GM18526 (cell line): ENCODE measurements around the gene ZNF473.

Experiments used
- POLR2A ChIP-seq: IDR thresholded peaks from 3 replicates; pipeline ENCODE4 v1.6.1; 2011; ENCODE audit not compliant: insufficient read length; ENCODE audit errors: extremely low read depth

The ZNF473 gene

DNA sequence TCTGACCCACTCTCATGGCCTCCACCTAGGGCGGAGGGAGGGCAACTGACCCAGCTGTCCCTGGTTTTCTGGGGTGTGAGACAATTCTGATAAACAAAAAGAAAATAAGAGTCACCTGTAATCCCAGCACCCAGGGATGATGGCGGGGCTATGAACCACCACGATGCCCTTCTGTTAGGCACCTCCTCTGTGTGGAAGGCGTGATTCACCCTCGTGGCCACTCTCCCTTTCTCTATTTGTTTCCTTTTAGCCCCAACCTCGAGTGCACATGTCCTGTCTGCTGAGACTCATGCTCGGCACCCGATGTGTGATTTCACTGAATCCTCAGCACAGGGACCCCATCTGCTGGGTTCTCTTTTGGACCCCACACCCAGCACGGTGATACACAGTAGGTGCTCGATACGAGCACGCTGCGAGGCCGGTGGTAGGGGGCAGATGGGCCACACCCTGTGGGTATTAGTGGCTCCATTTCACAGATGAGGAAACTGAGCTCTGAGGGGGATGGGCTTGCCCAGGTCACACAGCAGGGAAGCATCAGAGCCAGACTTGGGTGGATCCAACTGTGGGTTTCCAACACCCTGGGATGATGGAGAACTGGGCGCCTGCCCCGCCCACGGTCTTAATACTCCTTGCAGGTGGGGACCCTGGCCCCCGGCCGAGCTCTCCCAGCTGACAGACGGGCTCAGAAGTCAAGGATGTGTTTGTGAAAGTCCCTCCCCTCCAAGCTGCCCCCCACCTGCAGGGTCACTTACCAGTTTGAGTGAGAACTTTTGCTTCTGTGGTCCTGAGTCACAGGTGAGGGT is 25.6 kb upstream of the ZNF473 start:
- TF ChIP-seq POLR2A = no peak

DNA sequence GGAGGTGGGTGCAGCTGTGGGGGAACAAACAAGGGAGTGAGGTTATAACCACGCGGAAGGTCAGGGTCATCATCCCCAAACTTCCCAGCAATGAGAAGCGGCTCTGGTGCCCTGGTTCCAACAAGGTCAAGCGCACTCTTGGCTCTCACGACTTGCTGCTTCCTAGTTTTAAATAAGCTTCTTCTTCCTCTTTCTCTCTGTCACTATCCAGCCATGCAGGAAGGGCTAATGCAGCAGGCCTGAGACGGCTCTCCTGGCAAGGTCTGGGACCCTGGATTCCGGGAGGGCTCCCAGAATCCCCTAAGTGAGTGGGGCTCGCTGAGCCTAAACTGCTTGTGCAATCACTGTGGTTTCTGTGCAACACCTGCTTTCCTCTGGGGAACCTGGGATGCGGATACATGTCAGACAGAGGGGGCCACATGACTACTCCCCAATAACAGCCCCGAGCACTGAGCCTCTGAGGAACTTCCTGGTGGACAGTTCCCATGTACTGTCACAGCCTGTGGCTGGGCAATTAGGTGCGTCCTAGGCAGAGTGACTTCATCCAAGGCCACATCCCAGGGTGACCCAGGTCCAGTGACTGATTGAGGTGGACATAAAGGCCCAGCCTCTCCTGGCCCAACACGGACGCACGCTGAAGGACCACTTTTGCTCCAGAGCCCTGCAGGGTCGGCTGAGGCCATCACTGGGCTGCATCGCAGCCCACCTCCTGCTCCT is 24.8 kb upstream of the ZNF473 start:
- no peak for TF ChIP-seq POLR2A

DNA sequence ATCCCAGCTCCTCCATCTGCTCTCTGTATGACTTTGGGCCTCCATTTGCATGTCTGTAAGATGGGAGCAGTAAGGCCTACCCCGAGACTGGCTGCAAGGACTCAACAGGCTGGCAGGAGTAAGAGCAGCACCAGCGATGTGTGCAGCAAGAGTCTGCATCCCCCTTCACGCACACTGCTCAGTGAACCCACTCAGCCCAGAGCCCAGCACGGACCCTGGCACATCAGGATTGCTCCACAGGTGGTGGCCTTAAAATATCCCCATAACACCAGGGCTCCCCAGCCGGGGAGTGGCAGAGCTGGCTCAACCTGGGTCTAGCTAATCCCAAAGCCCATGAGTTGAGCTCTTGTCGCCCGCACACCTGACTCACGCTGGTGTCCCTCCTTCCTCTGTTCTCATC is 24.0 kb upstream of the ZNF473 start:
- no peak for TF ChIP-seq POLR2A

DNA sequence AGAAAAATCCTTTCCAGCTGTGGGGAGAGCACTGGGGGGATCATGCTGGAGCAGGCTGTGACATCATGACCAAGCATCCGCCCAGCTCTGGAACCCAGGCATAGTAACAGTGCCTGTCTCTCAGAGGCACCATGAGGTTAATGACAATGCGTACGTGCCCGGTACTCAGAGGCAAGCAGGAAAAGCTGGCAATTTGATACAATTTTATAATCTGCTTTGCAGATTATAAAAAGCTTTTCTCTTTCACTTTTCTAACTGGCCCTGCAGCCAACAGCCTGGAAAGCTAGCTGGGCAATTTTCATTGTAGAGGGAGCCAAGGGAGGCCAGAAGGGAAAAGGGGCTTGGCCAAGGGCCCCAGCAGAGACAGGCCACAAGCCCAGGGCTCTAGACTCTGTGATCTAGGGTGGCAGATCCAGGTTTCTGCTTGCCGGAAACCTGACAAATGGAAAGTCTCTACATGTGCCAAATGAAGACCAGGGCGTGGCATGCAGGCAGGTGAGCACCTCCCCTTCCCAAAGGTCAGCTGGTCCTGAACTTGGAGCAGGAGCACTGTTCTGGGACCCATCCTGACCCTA is 23.3 kb upstream of the ZNF473 start:
- TF ChIP-seq POLR2A = no peak

DNA sequence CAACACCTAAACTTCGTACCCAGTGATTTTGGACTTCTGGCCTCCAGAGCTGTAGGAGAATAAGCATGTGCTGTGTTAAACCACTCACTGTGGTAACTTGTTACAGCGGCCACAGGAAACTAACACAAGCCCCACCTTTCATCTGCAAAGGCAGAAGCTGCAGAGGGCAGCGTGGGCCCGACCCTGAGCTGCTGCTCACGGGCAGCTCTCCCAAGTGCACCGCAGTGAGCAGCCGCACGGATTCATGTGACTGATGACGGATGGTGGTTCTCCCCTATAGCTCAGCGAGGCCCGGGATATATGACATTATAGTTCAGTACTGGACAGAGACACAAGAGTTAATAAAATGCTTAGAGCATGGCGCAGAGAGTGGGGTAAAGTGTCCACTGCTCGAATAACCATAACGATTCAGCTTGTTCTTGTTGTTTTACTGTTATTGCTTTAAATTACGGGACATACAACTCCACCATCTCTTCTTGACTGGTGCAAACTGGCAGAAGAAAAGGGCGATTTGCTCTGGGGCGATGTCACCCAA is 22.5 kb upstream of the ZNF473 start:
- TF ChIP-seq POLR2A = no peak

DNA sequence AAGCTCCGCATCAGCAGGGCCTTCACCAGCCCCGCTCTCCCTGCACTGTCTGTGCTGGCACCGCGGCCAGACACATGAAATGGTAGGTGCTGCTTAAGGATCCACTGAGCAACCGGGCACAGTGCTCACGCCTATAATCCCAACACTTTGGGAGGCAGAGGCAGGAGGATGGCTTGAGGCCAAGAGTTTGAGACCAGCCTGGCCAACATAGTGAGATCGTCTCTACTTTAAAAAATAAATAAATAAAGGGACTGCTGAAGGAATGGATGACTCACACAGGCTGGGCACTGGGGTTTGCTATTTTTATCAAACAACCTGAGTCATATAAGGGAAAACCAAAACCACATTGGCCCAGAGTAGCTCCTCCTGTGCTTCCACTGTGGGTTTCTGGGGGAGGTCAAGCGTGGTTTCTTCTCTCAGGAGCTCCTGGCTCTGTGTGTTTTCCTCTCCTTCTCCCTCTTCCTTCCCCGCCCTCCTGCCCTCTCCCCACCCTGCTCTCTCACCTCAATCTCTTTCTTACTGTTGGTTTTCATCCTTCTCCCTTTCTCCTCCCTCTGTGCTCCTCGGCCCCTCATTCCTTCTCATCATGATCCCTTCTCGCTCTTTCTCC is 21.9 kb upstream of the ZNF473 start:
- TF ChIP-seq POLR2A = no peak

DNA sequence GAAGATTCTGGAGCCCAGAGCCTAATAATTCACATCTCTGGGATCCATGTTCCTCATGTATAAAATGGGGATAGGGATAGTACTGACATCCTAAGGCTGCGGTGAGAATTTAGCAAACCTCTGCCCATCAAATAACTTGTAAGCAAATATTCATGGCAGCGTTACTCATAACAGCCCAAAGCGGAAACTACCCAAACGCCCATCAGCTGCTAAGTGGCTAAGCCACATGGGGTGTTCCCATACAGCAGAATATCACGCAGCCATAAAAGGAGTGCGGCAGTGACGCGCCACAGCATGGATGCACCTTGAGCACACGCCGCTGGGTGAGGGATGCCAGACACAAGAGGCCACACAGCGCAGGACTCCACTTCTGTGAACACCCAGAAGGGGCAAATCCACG is 20.4 kb upstream of the ZNF473 start:
- no peak for TF ChIP-seq POLR2A

DNA sequence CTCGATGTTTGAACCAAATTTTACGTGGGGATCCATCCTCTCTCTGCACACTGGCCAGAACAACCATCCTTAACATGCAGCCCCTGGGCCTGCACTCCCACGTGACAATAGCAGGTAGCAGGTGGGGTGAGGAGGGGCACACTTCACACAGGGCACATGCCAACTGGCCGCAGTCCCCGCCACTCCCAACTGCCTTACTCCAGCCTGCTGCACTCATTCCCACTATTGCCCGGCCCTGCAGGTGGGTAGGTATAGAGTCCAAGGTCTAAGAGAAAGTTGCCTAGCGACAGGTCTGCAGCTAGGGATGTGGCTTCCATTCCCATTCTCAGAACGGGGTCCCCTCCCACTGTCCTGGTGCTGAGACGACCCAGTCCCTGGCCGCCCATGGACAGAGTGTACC is 18.6 kb upstream of the ZNF473 start:
- no peak for TF ChIP-seq POLR2A

DNA sequence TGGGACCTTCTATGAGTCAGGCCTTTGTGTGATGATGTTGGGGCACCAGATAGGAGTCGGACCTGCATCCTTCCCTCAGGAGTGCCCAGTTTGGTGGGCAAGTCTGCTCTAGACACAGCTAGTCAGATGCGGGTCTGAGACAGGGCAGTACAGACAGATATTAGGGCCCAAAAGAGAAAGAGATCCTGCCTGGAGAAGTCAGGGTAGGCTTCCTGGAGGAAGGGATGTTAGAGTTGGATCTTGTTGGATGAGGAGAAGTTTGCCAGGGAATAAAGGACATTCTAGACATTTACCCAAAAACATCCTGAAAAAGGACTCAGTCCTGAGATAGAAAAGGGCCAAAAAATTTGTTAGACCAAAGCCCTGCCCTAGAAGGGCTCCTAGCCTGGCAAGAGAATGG is 17.9 kb upstream of the ZNF473 start:
- no peak for TF ChIP-seq POLR2A

DNA sequence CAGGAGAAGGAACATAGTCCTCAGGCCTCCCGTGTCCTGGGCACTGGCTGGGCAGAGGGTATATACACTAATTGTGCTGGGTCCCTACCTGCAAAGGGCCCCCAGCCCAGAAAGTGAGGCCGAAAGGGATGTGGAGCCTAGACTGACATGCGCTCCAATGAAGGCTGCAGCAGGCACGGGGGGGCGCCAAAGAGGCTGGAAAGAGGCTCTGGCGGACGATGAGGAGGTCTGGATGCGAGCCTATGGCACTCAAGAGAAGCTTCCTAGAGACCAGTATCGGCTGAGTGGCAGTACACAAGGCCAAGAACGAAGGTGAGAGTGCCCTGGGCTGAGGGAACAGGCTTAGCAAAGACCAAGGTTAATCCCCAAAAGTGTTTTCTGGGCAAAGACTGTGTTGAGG is 17.3 kb upstream of the ZNF473 start:
- TF ChIP-seq POLR2A = no peak

DNA sequence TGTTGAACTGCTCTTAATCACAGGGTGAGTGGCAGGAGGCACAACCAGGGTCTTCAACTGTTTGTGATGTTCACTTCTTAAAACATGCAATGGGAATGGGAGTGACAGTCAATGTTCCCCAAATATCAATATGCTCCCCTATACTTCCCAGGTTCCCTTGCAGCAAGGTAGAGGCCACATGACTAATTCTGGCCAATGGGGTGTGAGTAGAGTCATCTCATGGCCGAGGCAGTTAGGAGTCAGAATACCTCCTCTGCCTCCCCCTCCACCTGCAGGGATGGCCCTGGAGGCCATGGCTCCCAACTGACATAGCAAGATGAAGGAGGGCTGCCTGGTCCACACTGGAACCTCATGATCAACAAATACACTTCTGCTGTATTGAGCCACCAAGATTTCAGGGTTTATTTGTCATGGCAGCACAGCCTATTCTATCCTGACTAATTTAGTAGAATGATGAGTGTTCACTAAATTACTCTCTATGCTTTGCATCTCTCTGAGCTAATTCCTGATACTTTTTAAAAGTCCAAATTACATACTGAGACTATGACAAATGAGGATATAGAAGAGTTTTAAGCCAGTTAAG is 9.5 kb upstream of the ZNF473 start:
- no peak for TF ChIP-seq POLR2A

DNA sequence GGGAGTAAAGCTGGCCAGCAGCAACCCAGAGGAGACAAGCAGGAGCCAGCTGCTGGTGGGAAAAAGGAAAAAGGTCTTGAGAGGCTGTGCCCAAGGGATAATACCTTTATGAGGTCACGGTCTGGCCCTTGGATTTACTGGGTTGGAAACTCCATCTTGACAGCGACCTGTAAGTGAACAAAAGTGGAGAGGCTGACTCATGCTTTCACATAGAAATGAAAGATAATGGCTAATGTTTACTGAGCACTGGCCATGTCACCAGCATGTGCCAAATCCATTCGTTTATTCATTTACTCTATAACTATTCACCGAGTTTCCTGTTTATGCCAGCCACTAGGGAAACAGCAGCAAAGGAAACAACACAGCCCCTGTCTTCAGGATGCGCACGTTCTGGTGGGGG is 5.3 kb upstream of the ZNF473 start:
- no peak for TF ChIP-seq POLR2A

DNA sequence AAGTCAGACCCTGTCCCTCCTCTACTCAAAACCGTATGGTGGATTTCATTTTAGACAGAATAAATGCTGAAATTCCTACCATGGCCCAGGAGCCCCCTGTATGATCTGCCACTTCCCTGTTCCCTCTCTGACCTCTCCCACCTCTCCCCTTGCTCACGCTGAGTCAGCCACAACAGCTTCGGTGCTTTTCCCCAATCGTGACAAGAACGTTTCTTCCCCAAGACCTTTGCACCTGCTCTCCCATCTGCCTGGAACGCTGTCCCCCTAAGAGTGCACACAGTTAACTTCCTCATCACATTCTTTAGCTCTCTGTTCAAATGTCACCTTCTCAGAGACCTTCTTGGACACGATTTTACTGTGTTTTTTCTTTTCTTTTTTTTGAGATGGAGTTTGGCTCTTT is 3.0 kb upstream of the ZNF473 start:
- TF ChIP-seq POLR2A = no peak

DNA sequence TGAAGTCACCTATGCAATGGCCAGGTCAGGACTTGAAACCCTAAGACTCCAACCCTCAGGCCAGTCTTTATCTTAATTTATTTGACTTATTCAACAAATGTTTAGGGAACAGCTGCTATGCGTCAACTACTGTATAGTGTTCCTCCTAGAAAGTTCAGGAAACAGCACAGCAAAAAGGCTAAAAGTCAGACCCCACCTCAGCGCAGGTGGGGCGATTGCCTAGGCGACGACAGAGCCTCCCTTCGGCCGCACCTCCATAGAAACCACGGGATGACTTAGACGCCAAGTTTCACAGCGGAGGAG is 1.1 kb upstream of the ZNF473 start:
- no peak for TF ChIP-seq POLR2A

DNA sequence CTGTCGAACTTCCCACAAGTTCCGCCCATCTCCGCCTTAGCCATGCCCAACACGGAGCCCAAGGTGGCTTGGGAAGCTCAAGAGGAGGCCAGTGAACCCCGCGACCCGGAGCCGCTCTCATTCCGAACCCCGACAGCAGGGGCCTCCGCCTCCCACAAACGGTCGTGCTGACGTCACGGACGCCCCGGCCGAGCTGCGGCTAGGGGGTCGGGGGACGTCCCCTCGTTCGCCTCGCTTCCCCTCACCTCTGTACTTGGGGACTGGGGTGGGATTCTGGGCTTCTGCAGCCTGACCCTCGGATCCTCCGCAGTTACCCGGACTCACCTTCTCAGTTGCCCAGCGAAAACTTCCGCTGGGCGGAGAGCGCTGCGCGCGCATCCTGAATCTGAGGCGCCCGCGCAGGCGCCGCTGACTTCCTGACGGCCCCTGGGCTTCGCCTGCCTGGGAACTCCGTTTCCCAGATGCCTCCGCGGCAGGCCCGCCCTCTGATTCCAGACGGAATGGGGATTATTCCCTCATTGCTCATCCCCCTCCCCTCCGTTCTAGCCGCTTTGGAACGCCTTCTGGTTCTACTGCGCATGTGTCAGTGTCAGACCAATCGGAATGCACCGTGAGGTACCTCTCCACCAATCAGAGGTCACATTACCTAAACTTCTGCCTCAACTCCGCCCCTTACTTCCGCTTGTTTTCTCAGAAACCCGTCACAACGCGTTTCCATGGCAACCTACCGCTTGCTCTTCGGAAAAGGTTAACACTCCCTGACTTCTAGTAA is 597 bp upstream of the ZNF473 start, which contains the start of gene VRK3:
VRK3 (minus strand) TSS at position 351 of the 772 bp plus-strand sequence. CDS start 9,210 bp downstream, outside the sequence.
- TF ChIP-seq POLR2A = peak; percentile 86
